Neural crest cell (in vitro differentiated cells): ENCODE measurements around the gene CLIC6. TPM values are rescaled to one million over a fixed set of nuclear protein-coding genes. Genes with fewer than 3 reads are reported as not detected.
A peak's percentile ranks its signal among the peaks of the same experiment; 100 is the strongest.

ENCODE experiments used
- DNase-seq: peaks from one replicate; pipeline ENCODE4 v3.0.0; 2021; ENCODE audit warnings: low read depth, mixed read lengths, low spot score
- H3K27ac Mint-ChIP-seq: one replicate; pipeline ENCODE4 v1.8.0; 2021; ENCODE audit warnings: mild to moderate bottlenecking, mixed read lengths; ENCODE audit not compliant: unreplicated experiment
- H3K27me3 Mint-ChIP-seq: 2 replicates; pipeline ENCODE4 v1.8.0; 2021; ENCODE audit warnings: low read depth, mild to moderate bottlenecking, mixed read lengths
- H3K36me3 Mint-ChIP-seq: 2 replicates; pipeline ENCODE4 v1.8.0; 2021; ENCODE audit warnings: low read depth, mild to moderate bottlenecking, mixed read lengths
- H3K4me1 Mint-ChIP-seq: 2 replicates; pipeline ENCODE4 v1.8.0; 2021; ENCODE audit warnings: mixed read lengths
- H3K4me3 Mint-ChIP-seq: one replicate; pipeline ENCODE4 v1.8.0; 2021; ENCODE audit warnings: mild to moderate bottlenecking, mixed read lengths
- H3K9me3 Mint-ChIP-seq: 2 replicates; pipeline ENCODE4 v1.8.0; 2021; ENCODE audit warnings: mixed read lengths
- total RNA-seq: library from RNA; stranded (reverse); gene quantifications from 2 replicates; pipeline ENCODE4 v1.2.1, GENCODE V29; 2021
- TF ChIP-seq, protein P1 (sequence below): fragments of 200-600 bp; sonication (generic); conservative IDR thresholded peaks from 2 replicates; pipeline ENCODE4 v1.5.0; 2021; ENCODE audit warnings: antibody characterized with exemption, mild to moderate bottlenecking

Gene CLIC6
- total RNA-seq, 1 donor from 2014 or later = 0.19 TPM

DNA sequence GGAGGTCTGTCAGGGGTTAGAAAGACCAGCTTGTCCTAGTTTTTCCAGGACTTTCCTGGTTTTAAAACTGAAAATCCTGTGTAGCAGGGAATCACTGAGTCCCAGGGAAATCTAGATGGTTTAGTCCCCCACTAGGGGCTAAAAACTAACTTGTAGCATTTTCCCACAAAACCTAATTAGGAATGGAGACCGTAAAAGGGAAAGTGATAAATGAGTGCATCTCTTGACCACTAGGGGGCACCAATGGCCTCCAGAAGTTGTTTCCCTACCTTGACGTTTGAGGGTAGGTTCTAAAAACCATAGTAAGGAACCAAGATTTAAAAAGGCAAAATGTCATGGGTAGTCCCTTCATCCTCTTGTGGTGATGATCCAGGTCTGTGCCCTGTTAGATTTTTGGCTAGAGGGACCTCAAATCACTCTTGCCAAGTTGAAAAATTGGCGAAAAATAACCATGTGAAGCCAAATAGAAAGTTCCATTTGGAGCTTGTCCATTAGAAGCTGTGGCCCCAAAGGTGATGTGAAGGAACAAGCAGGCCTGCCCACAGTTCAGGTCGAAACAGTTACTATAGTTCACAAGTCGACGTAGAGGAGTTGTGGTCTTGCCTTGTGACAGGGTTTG is 24.5 kb downstream of the CLIC6 start:
- peak; percentile 23 for DNase-seq
- Mint-ChIP-seq H3K4me1 (peaks cover 37% of the 10 kb centered on the region), H3K4me3 (no peak overlapping the region), H3K9me3 (peaks cover 9% of the 10 kb centered on the region), H3K27ac (no peak overlapping the region), H3K36me3 (no peaks in the 10 kb centered on the region), H3K27me3 (peaks cover 7% of the 10 kb centered on the region)
- TF ChIP-seq, protein P1, sequence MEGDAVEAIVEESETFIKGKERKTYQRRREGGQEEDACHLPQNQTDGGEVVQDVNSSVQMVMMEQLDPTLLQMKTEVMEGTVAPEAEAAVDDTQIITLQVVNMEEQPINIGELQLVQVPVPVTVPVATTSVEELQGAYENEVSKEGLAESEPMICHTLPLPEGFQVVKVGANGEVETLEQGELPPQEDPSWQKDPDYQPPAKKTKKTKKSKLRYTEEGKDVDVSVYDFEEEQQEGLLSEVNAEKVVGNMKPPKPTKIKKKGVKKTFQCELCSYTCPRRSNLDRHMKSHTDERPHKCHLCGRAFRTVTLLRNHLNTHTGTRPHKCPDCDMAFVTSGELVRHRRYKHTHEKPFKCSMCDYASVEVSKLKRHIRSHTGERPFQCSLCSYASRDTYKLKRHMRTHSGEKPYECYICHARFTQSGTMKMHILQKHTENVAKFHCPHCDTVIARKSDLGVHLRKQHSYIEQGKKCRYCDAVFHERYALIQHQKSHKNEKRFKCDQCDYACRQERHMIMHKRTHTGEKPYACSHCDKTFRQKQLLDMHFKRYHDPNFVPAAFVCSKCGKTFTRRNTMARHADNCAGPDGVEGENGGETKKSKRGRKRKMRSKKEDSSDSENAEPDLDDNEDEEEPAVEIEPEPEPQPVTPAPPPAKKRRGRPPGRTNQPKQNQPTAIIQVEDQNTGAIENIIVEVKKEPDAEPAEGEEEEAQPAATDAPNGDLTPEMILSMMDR = peak; percentile 89

DNA sequence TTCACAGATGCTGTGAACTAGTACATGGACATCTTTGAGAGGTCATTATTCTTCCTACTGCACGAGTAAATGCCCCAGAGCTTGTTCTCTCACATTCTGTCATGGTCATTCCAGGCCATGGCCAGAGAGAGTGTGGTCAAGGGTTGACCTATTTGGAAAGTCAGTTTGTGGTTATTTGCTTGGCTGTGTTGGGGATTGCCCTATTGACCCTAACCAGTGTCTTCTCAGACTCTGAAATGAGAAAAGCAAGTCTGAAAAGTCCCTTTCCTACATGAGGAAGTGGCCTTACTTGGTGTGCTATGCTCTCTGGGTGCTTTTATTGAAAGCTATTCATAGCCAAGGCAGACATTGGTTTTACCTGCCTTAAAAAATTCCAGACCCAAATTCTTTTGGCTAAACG is 26.6 kb downstream of the CLIC6 start:
- no peaks in the 10 kb centered on the region for H3K36me3 Mint-ChIP-seq
- H3K4me1 Mint-ChIP-seq = peaks cover 37% of the 10 kb centered on the region
- no peak for DNase-seq
- H3K9me3 Mint-ChIP-seq = peaks cover 9% of the 10 kb centered on the region
- H3K27me3 Mint-ChIP-seq = peaks cover 5% of the 10 kb centered on the region
- no peak overlapping the region for H3K27ac Mint-ChIP-seq
- TF ChIP-seq, protein P1 = no peak
- no peak overlapping the region for H3K4me3 Mint-ChIP-seq

DNA sequence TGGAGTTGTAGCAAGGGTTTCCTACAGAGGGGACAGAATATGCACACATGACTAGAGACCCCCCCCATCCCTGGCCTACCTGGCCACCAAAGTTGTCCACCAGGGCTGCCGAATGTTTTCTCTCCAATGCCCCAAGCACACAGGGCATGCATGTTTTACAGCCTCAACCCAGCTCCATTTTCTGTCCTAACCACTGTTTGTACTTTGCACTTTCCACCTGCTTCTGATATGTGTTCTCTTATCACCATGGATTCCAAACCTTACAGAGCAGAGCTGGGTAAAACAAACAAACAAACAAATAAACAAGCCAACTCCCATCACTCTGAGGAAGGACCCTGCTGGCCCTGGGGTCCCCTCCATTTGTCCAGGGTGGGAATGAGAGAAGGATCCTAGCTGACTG is 27.3 kb downstream of the CLIC6 start:
- Mint-ChIP-seq H3K4me1 (peaks cover 32% of the 10 kb centered on the region), H3K36me3 (no peaks in the 10 kb centered on the region), H3K9me3 (peaks cover 9% of the 10 kb centered on the region), H3K27ac (no peak overlapping the region), H3K27me3 (peaks cover 5% of the 10 kb centered on the region), H3K4me3 (no peak overlapping the region)
- TF ChIP-seq, protein P1 = no peak
- DNase-seq = no peak

DNA sequence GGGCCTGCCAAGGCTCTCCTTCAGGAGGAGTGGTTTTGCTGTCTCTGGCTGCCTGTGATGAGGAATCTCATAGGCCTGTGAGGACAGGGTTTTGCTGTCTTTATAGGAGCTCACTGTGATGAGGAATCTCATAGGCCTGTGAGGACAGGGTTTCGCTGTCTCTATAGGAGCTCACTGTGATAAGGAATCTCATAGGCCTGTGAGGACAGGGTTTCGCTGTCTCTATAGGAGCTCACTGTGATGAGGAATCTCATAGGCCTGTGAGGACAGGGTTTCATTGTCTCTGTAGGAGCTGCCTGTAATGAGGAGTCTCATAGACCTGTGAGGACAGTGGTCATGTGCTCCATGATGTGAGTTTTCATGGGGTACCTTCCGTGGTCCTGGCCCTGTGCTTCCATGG is 29.0 kb downstream of the CLIC6 start:
- Mint-ChIP-seq H3K4me1 (peaks cover 17% of the 10 kb centered on the region), H3K4me3 (no peak overlapping the region), H3K9me3 (peaks cover 11% of the 10 kb centered on the region), H3K27ac (no peak overlapping the region), H3K27me3 (no peaks in the 10 kb centered on the region), H3K36me3 (no peaks in the 10 kb centered on the region)
- DNase-seq = no peak
- TF ChIP-seq, protein P1 = no peak

DNA sequence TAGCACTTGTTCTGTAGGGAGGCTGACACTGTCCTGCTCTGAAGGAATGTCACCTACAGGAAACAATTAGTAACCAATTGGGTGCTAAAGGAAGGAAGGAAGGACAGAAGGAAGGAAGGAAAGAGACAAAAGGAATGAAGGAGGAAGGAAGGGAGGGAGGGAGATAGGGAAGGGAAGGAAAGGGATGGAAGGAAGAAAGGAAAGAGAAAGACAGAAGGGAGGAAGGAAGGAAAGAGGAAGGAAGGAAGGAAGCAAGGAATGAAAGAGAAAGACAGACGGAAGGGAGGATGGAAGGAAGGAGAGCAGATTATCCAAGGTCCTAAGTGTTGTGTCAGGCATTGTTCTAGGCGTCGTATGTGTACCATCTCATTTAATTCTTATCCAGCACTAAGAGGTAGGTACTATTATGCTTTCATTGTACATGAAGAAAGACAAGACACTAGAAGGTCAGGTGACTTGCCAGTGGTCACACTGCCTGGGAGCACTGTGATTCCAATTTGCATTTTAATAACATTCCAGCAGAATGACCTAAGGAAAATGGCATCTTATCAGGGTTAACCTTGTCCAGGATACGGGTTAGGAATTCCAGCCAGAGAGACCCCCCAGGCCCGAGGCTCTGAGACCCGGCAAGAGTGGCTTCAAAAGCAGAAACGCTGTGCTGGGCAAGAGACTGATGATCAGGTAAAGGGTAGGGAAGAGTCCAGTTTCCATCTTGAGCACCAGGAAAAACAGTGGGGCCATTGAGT is 29.6 kb downstream of the CLIC6 start:
- peaks cover 13% of the 10 kb centered on the region for H3K4me1 Mint-ChIP-seq
- DNase-seq = no peak

More for the DNA sequence above, 29.6 kb downstream of the CLIC6 start:
- Mint-ChIP-seq H3K4me3 (no peak overlapping the region), H3K9me3 (peaks cover 9% of the 10 kb centered on the region), H3K27me3 (no peaks in the 10 kb centered on the region), H3K27ac (peak overlapping the region; percentile 93), H3K36me3 (no peaks in the 10 kb centered on the region)
- TF ChIP-seq, protein P1 = no peak
